ENCODE data around the gene SPATA31D3.

Gene SPATA31D3

GRCh38 chr9:81968026-81968425 lies 24.7 kb downstream of the SPATA31D3 start:
- TF ChIP-seq CTCF (conservative IDR thresholded peaks at IDR 0.05) = no peak
- H3K27ac ChIP-seq = no peak overlapping the region

GRCh38 chr9:81969971-81970370 lies 26.7 kb downstream of the SPATA31D3 start:
- no peak overlapping the region for H3K27ac ChIP-seq
- TF ChIP-seq CTCF (conservative IDR thresholded peaks at IDR 0.05) = no peak

GRCh38 chr9:81971727-81972126 lies 28.4 kb downstream of the SPATA31D3 start:
- no peak overlapping the region for H3K27ac ChIP-seq
- no peak for TF ChIP-seq CTCF (conservative IDR thresholded peaks at IDR 0.05)

- no peak overlapping the region for H3K27ac ChIP-seq
- no peak for TF ChIP-seq CTCF (conservative IDR thresholded peaks at IDR 0.05)
Measured at GRCh38 chr9:81974764-81975163, 31.5 kb downstream of the SPATA31D3 start.

- TF ChIP-seq CTCF (conservative IDR thresholded peaks at IDR 0.05) = no peak
- no peak overlapping the region for H3K27ac ChIP-seq
Measured at GRCh38 chr9:81976351-81976750, 33.1 kb downstream of the SPATA31D3 start.

- TF ChIP-seq CTCF (conservative IDR thresholded peaks at IDR 0.05) = no peak
- no peak overlapping the region for H3K27ac ChIP-seq
Measured at GRCh38 chr9:81979196-81979595, 35.9 kb downstream of the SPATA31D3 start.

- H3K27ac ChIP-seq = no peak overlapping the region
- TF ChIP-seq CTCF (conservative IDR thresholded peaks at IDR 0.05) = no peak
Measured at GRCh38 chr9:81980568-81980967, 37.3 kb downstream of the SPATA31D3 start.

GRCh38 chr9:81981883-81982282 lies 38.6 kb downstream of the SPATA31D3 start:
- TF ChIP-seq CTCF (conservative IDR thresholded peaks at IDR 0.05) = no peak
- no peak overlapping the region for H3K27ac ChIP-seq

Measured in VCaP (cell line).